K562 (cell line): Measurements from ENCODE around the gene TAF15. TPM values are rescaled to one million over a fixed set of nuclear protein-coding genes. Genes with fewer than 3 reads are reported as not detected.
A peak's percentile ranks its signal among the peaks of the same experiment; 100 is the strongest.

Source experiments
- HDAC6 ChIP-seq: IDR thresholded peaks from 2 replicates; pipeline ENCODE4 v1.6.1; 2012; ENCODE audit warnings: low read depth, mild to moderate bottlenecking, control low read depth, inconsistent platforms, low read length, moderate library complexity
- JUN ChIP-seq, 2 experiments: sonication (generic) in 1 of 2; formaldehyde crosslinking in 1 of 2; IDR thresholded peaks; 2 replicates each; pipeline versions ENCODE4 v1.6.1 to v1.8.0; 2012 to 2022; ENCODE audit warnings: borderline replicate concordance in 2 of 2, mild to moderate bottlenecking in 2 of 2, improper control_type of control experiment in 1 of 2, low read depth in 1 of 2, low read length in 1 of 2, missing genetic modification reagents in 1 of 2
- KHSRP ChIP-seq: fragments of 450-650 bp; IDR thresholded peaks from 2 replicates; pipeline ENCODE4 v1.6.1; 2017
- KLF13 ChIP-seq: fragments of 450-650 bp; IDR thresholded peaks from 2 replicates; pipeline ENCODE4 v1.6.1; 2016; ENCODE audit warnings: missing genetic modification characterization, low read depth, mild to moderate bottlenecking, missing compliant biosample characterization, moderate library complexity, borderline replicate concordance
- MAFG ChIP-seq: fragments of 450-650 bp; conservative IDR thresholded peaks from 2 replicates; pipeline ENCODE4 v1.6.1; 2016; ENCODE audit warnings: missing genetic modification characterization, missing compliant biosample characterization
- MECOM ChIP-seq: fragments of 250-450 bp; sonication (Bioruptor Pico); IDR thresholded peaks from 2 replicates; pipeline ENCODE4 v1.8.0; 2022; ENCODE audit warnings: inconsistent platforms
- POLR2G ChIP-seq: fragments of 200-400 bp; formaldehyde crosslinking; IDR thresholded peaks from 2 replicates; pipeline ENCODE4 v1.6.1; 2017; ENCODE audit warnings: low read depth, mild to moderate bottlenecking, antibody characterized with exemption, low read length, moderate library complexity
- RBFOX2 ChIP-seq: fragments of 200-400 bp; formaldehyde crosslinking; IDR thresholded peaks from 2 replicates; pipeline ENCODE4 v1.6.1; 2017; ENCODE audit warnings: low read depth, mild to moderate bottlenecking, low read length, moderate library complexity
- SP2 ChIP-seq: IDR thresholded peaks from 2 replicates; pipeline ENCODE4 v1.6.1; 2011; ENCODE audit warnings: mild to moderate bottlenecking, low read depth, low read length, moderate library complexity; ENCODE audit not compliant: poor library complexity, severe bottlenecking; ENCODE audit errors: extremely low read depth
- TEAD1 ChIP-seq, 2 experiments: fragments of 450-650 bp in 1 of 2; sonication (generic) in 1 of 2; formaldehyde crosslinking; IDR thresholded peaks; 2 replicates each; pipeline versions ENCODE4 v1.4.0 to v1.8.0; 2020 to 2022; ENCODE audit warnings: mild to moderate bottlenecking in 2 of 2, missing genetic modification reagents in 1 of 2
- YY1 ChIP-seq, 3 experiments: IDR thresholded peaks; 2 replicates each; pipeline ENCODE4 v1.6.1; 2011; ENCODE audit warnings: low read length in 2 of 3, mild to moderate bottlenecking in 2 of 3, moderate library complexity in 2 of 3, borderline replicate concordance in 1 of 3, control low read depth in 1 of 3, low read depth in 1 of 3; ENCODE audit not compliant: insufficient read depth in 3 of 3, insufficient replicate concordance in 2 of 3, control insufficient read depth in 1 of 3, insufficient read length in 1 of 3; ENCODE audit errors: extremely low read depth in 1 of 3
- ZC3H4 ChIP-seq: sonication (generic); formaldehyde crosslinking; IDR thresholded peaks from 2 replicates; pipeline ENCODE4 v1.9.0; 2021; ENCODE audit warnings: missing genetic modification reagents, borderline replicate concordance
- ZNF232 ChIP-seq: sonication (generic); formaldehyde crosslinking; IDR thresholded peaks from 2 replicates; pipeline ENCODE4 v1.8.0; 2022; ENCODE audit warnings: mild to moderate bottlenecking, missing genetic modification reagents
- ZNF274 ChIP-seq: IDR thresholded peaks from 2 replicates; pipeline ENCODE4 v1.6.1; 2011; ENCODE audit warnings: low read depth, mild to moderate bottlenecking, low read length, moderate library complexity, borderline replicate concordance
- ZNF766 ChIP-seq: fragments of 200-800 bp; sonication (Bioruptor generic); conservative IDR thresholded peaks from 2 replicates; pipeline ENCODE4 v1.6.1; 2016; ENCODE audit warnings: missing genetic modification characterization, missing compliant biosample characterization
- polyA plus RNA-seq, 8 experiments: library from polyadenylated mRNA; depleted of rRNA in 4 of 8; stranded (reverse) in 5 of 8; unstranded in 3 of 8; fragments of >200 nt; fragmentation: Nextera tagmentation in 2 of 8; fragmentation: Illumina TruSeq in 1 of 8; extraction: Ambion mirVana in 2 of 8; extraction: Trizol in 1 of 8; gene quantifications; 2 replicates each; pipeline versions ENCODE4 v1.2.1 to v1.2.3, GENCODE V29; 2011 to 2014; ENCODE audit warnings: inconsistent platforms in 1 of 8, missing spikeins in 1 of 8
- total RNA-seq, 7 experiments: library from RNA; depleted of rRNA in 6 of 7; stranded (reverse); fragments of >200 nt in 6 of 7; fragmentation: Illumina TruSeq in 2 of 7; extraction: Trizol in 2 of 7; gene quantifications; 2 replicates each; pipeline versions ENCODE4 v1.2.1 to v1.2.3, GENCODE V29; 2011 to 2021; ENCODE audit warnings: low replicate concordance in 1 of 7
- TF ChIP-seq, protein P1 (sequence below): sonication (generic); formaldehyde crosslinking; IDR thresholded peaks from 2 replicates; pipeline ENCODE4 v1.8.1; 2023; ENCODE audit warnings: mild to moderate bottlenecking, missing genetic modification reagents
- TF ChIP-seq, protein P2 (sequence below): fragments of 450-650 bp; conservative IDR thresholded peaks from 2 replicates; pipeline ENCODE4 v1.6.1; 2016; ENCODE audit warnings: missing genetic modification characterization, low read depth, mild to moderate bottlenecking, missing compliant biosample characterization, moderate library complexity
- TF ChIP-seq, protein P3 (sequence below): fragments of 250-450 bp; sonication (Bioruptor Pico); IDR thresholded peaks from 2 replicates; pipeline ENCODE4 v1.8.0; 2022; ENCODE audit warnings: inconsistent platforms

The TAF15 gene
- total and polyA plus RNA-seq, 9 of the 15 experiments (the other 6 are each of a cell fraction or from before 2014, with no cell fraction given), result 4.1 to 272 (median 56.8) TPM

DNA sequence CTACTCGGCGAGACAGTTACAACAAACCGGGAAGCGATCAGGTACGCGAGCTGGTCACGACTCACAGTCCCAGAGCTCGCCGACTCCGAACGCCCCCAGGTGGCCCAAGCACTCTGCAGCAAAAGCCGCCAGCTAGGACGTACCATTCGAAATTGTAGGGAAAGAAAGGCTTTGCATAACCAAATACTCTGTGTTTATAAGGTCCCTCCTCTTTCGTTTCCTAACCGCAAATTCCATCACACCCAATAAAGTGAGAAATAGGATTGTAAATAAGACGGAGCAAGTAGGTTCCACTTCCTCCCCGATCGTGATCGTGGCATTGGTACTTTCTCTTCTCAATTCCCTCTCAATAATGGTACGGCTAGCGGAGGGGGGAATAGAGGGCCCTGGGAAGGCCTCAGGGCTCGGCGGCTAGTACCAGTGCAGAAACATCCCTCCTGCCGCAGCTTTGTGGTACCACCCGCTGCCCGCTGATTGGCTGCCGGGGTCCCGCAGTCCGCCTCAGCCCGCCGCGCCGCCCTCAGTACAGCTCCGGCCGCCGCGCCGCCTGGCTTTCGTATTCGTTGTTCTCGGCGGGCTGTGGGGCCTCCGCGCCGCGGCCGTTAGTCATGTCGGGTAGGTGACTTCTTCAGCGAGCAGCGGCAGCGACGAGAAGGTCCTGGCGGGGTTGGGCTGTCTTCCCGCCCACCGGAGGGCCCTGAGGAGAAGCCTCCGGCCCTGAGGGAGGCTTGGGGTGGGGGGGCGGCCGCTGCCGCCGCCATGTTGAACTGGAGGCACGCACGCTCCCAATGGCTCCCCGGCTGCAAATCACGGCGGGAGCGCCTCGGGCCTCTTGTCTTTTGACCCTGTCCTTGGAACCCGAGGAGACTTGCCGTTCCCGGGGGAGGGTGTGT is at the start of gene TAF15 (continued):
- TF ChIP-seq HDAC6 (no peak), TEAD1 (CRISPR knock-in tag; IDR thresholded peaks at IDR 0.05) (peak in 1 of 2 experiments; percentile 27; a peak in 1 of 4 replicates), MAFG (tag) (no peak), YY1 (IDR thresholded peaks at IDR 0.05; ENCODE audit: borderline replicate concordance in 1 of 3, control insufficient read depth in 1 of 3, extremely low read depth in 1 of 3, insufficient read depth in 3 of 3, insufficient read length in 1 of 3, insufficient replicate concordance in 2 of 3, low read depth in 1 of 3, low read length in 2 of 3) (peak; percentile 87 to 92 (median 88)), ZNF232 (CRISPR knock-in tag) (no peak), KLF13 (tag) (0 out of 2 replicates have a peak, but pooled peaks have one; percentile 2), POLR2G (peak; percentile 100), ZNF766 (CRISPR knock-in tag) (no peak), SP2 (peak; percentile 17), ZC3H4 (CRISPR knock-in tag) (no peak), KHSRP (no peak), RBFOX2 (peak; percentile 100), MECOM (CRISPR knock-in tag) (no peak), JUN (IDR thresholded peaks at IDR 0.05; ENCODE audit: borderline replicate concordance, low read depth, low read length) (no peak), JUN (CRISPR knock-in tag; IDR thresholded peaks at IDR 0.05; ENCODE audit: borderline replicate concordance) (no peak), ZNF274 (no peak)
- TF ChIP-seq, protein P1, sequence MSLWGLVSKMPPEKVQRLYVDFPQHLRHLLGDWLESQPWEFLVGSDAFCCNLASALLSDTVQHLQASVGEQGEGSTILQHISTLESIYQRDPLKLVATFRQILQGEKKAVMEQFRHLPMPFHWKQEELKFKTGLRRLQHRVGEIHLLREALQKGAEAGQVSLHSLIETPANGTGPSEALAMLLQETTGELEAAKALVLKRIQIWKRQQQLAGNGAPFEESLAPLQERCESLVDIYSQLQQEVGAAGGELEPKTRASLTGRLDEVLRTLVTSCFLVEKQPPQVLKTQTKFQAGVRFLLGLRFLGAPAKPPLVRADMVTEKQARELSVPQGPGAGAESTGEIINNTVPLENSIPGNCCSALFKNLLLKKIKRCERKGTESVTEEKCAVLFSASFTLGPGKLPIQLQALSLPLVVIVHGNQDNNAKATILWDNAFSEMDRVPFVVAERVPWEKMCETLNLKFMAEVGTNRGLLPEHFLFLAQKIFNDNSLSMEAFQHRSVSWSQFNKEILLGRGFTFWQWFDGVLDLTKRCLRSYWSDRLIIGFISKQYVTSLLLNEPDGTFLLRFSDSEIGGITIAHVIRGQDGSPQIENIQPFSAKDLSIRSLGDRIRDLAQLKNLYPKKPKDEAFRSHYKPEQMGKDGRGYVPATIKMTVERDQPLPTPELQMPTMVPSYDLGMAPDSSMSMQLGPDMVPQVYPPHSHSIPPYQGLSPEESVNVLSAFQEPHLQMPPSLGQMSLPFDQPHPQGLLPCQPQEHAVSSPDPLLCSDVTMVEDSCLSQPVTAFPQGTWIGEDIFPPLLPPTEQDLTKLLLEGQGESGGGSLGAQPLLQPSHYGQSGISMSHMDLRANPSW, result no peak; the same call in 1 of the 2 replicates
- TF ChIP-seq, protein P2, sequence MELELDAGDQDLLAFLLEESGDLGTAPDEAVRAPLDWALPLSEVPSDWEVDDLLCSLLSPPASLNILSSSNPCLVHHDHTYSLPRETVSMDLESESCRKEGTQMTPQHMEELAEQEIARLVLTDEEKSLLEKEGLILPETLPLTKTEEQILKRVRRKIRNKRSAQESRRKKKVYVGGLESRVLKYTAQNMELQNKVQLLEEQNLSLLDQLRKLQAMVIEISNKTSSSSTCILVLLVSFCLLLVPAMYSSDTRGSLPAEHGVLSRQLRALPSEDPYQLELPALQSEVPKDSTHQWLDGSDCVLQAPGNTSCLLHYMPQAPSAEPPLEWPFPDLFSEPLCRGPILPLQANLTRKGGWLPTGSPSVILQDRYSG (tag), result no peak
- TF ChIP-seq, protein P3, sequence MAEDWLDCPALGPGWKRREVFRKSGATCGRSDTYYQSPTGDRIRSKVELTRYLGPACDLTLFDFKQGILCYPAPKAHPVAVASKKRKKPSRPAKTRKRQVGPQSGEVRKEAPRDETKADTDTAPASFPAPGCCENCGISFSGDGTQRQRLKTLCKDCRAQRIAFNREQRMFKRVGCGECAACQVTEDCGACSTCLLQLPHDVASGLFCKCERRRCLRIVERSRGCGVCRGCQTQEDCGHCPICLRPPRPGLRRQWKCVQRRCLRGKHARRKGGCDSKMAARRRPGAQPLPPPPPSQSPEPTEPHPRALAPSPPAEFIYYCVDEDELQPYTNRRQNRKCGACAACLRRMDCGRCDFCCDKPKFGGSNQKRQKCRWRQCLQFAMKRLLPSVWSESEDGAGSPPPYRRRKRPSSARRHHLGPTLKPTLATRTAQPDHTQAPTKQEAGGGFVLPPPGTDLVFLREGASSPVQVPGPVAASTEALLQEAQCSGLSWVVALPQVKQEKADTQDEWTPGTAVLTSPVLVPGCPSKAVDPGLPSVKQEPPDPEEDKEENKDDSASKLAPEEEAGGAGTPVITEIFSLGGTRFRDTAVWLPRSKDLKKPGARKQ (CRISPR knock-in tag), result no peak
